Right lobe of liver (tissue), 4 donors: ENCODE data around the gene KDM4B.

Source experiments
- CTCF ChIP-seq, 4 donors: fragments of 200-600 bp in 3 of 4; fragments of 450-650 bp in 1 of 4; IDR thresholded peaks; one replicate each; pipeline versions ENCODE4 v1.5.1 to v1.8.0; 2016 to 2022; ENCODE audit warnings: antibody characterized with exemption in 4 of 4, mild to moderate bottlenecking in 2 of 4
- POLR2A ChIP-seq: fragments of 450-650 bp; IDR thresholded peaks from one replicate; pipeline ENCODE4 v1.6.1; 2017; ENCODE audit warnings: antibody characterized with exemption, mild to moderate bottlenecking
- donor health status: DM: no; HTN: no; CAD: no.
- donor health status: DM: no; HTN: no; CAD: no.
- donor health status: DM: no; HTN: yes; CAD: no.

DNA sequence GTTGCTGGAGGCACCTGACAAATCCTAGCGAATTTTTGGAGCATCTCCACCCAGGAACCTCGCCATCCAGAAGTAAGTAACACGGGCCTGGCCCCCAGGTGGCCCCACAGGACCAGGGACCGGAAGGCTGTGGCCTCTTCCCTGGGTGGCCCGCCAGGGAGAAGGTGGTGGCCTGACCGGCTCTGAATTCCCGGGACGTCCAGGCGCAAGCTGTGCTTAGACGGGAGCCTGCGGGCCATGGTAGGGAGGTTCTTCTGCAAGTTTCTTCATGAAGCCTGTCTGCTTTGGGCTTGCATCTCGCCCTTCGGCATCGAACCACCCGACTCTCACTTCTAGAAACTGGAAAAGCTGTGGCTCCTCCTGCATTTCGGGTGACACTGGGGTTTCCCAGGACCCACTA lies 47.4 kb downstream of the KDM4B start:
- no peak for TF ChIP-seq CTCF (IDR thresholded peaks at IDR 0.05)
- TF ChIP-seq POLR2A: no peak
